Activated CD4-positive, CD25-positive, alpha-beta regulatory T cell treated with anti-CD3 and anti-CD28 coated beads, Interleukin-2, amount 50 U/mL, for 16 hours (primary cell): Measurements from ENCODE around the gene TRIM34.
"Not testable (repeated sequence)": the region's sequence is repeated elsewhere in the genome, so short reads cannot be mapped to it uniquely, and the experiment has no call there.

Experiments used
- DNase-seq: peaks from one replicate; pipeline ENCODE4 v3.0.0-alpha.2; 2020; ENCODE audit warnings: low read depth, low spot score

Gene TRIM34, protein sequence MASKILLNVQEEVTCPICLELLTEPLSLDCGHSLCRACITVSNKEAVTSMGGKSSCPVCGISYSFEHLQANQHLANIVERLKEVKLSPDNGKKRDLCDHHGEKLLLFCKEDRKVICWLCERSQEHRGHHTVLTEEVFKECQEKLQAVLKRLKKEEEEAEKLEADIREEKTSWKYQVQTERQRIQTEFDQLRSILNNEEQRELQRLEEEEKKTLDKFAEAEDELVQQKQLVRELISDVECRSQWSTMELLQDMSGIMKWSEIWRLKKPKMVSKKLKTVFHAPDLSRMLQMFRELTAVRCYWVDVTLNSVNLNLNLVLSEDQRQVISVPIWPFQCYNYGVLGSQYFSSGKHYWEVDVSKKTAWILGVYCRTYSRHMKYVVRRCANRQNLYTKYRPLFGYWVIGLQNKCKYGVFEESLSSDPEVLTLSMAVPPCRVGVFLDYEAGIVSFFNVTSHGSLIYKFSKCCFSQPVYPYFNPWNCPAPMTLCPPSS

DNA sequence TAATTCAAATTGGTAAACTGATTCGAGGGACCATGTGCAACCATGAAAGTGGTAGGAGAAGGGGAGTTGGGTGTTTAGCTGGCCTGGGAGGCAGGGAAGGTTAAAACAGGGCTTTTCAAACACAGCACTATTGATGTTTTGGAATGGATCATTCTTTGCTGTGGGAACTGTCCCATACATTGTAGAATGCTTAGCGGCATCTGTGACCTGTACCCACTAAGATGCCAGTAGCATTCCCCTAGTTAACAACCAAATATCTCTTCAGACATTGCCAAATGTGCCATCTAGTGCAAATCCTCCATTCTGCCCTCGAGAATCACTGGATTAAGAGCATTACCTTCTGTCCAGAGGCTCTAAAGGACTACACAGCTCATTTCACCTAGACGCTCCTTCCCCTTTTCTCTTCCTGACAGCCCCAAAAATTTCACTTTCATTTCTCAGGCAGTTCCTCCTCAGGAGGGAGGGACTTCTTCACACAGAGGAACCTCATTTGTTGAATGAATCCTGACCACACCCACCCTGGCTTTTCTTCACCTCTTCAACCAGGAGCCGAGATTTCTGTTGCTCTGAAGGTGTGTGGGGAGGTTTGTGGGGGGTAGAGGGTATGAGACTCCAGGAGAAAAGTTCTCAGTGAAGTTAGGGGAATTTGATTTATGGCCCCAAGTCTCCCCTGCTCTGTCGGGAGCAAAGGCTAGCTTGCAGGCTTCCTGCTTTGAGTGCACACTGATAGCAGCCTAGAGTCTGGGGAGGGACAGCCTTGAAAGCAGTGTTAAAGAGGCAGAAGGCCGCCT, at the start of gene TRIM34:
TRIM34 (plus strand) TSS at position 513 of the 791 bp plus-strand sequence. CDS start 7,331 bp downstream, outside the sequence.
- DNase-seq, result peak; percentile 44

DNA sequence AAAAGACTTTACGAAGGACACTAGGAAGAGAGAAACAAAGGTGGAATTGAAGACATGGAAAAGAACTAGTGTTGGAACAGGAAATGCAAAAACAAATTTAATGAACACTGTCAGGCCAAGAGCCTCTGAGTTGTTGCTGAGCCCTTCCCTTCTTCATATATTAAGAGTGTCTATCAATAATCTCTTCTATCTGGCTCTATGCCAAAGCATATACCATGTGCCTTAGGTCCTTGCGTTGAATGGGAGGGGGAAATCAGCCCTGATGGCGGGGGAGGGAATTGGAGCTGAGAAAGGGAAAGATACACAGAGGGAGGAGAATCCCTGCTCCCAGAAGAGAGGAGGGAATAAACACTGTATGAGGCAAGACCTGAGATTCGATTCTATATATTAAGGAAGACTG, 49.6 kb upstream of the TRIM34 start:
- DNase-seq, result no peak

DNA sequence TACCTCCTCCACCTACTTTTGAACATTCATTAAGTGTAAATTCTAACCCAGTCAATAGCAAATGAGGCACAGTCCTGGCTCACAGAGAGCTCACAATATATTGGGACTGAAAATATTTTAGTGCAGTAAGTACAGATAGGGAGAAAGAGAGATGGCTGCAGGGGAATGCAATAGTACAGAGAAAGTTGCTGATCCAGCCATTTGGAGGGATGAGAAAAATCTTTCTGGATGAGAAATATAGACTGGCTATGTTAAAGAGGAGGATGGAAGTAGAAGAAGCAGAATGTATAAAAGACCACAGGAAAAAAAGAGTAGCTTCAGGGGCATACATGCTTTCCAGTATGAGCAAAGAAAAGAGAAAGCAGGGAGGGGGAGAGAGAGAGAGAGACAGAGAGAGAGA, 47.7 kb upstream of the TRIM34 start:
- no peak for DNase-seq

DNA sequence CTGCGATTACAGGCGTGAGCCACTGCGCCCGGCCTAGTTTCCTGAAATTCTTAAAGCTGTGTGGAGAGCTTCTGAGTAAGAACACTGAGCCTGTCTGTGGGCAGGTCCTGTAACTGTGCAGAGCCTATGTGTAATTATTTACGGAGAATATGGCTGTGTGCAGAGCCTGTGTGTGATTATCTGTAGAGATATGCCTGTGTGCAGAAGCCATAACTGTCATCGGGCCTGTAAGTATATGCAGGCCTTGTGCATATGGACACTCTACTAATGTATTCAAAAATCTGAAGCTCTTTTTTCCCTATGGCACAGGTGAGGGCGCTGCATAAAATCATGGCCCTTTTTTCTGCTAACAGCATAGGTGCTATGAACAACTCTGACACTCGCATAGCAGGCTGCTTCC, 44.2 kb upstream of the TRIM34 start, which contains the start of gene OR52B6:
OR52B6 (plus strand) TSS at position 301 of the 400 bp plus-strand sequence; CDS start at position 301, 0 bp downstream.
- DNase-seq, result no peak

DNA sequence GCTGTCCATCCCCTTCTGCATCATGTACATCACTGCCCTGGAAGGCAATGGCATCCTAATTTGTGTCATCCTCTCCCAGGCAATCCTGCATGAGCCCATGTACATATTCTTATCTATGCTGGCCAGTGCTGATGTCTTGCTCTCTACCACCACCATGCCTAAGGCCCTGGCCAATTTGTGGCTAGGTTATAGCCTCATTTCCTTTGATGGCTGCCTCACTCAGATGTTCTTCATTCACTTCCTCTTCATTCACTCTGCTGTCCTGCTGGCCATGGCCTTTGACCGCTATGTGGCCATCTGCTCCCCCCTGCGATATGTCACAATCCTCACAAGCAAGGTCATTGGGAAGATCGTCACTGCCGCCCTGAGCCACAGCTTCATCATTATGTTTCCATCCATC, 43.8 kb upstream of the TRIM34 start:
- DNase-seq, result no peak

DNA sequence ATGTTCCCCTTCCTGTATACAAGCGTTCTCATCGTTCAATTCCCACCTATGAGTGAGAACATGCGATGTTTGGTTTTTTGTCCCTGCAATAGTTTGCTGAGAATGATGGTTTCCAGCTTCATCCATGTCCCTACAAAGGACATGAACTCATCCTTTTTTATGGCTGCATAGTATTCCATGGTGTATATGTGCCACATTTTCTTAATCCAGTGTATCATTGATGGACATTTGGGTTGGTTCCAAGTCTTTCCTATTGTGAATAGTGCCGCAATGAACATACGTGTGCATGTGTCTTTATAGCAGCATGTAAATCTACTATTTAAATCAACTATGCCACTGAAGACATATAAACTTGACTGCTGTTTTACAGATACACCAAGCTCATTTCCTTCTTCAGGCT, 40.3 kb upstream of the TRIM34 start:
- DNase-seq, result not testable (repeated sequence)

DNA sequence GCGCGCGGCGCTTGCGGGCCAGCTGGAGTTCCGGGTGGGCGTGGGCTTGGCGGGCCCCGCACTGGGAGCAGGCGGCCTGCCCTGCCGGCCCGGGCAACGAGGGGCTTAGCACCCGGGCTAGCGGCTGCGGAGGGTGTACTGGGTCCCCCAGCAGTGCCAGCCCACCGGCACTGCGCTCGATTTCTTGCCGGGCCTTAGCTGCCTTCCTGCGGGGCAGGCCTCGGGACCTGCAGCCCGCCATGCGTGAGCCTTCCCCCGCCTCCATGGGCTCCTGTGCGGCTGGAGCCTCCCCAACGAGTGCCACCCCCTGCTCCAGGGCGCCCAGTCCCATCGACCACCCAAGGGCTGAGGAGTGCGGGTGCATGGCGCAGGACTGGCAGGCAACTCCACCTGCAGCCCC, 34.9 kb upstream of the TRIM34 start:
- not testable (repeated sequence) for DNase-seq

DNA sequence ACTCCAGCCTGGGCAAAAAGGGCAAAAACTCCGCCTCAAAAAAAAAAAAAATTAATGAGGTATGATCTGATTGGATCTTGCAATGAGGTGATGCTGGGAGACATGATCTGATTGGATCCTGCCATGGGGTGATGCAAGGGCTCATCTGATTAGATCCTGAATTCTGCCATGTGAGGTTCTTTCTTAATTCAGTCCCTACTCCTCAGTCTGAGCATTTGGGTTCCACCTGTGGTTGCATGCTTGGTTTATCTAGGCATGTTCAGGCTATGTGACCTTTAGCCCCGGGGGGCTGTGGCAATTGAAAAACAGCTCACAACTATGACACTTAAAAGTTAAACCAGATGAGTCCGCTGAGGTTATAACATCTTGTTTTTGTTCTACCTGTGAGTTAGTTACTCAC, 33.2 kb upstream of the TRIM34 start:
- DNase-seq, result no peak

DNA sequence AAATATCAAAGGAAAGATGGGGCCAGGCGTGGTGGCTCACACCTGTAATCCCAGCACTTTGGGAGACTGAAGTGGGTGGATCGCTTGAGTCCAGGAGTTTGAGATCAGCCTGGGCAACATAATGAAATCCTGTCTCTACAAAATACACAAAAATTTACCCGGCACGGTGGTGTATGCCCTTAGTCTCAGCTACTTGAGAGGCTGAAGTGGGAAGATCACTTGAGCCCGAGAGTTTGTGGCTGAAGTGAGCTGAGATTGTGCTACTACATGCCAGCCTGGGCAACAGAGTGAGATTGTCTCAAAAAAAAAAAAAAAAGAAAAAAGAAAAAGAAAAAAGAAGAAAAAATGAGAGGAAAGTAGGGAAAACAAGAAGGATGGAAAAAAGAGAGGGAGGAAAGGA, 32.2 kb upstream of the TRIM34 start:
- no peak for DNase-seq

DNA sequence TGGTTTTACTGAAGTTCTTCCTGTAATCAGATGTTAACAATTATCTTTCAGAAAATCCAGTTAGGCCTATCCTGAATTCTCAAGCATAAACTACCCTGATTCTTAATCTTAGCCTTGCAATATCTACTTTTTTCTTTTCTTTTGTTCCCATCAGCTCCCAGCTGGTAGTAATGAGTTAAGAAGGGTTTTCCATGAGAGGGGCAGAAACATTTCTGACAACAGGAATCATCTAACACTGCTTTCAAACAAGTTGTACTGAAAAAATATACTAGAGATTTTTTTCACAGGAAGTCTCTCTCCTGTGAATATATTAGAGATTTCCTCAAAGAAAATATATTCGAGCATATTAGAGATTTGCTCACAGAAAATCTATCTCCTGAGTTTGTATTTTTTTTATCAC, 31.7 kb upstream of the TRIM34 start:
- DNase-seq, result no peak

DNA sequence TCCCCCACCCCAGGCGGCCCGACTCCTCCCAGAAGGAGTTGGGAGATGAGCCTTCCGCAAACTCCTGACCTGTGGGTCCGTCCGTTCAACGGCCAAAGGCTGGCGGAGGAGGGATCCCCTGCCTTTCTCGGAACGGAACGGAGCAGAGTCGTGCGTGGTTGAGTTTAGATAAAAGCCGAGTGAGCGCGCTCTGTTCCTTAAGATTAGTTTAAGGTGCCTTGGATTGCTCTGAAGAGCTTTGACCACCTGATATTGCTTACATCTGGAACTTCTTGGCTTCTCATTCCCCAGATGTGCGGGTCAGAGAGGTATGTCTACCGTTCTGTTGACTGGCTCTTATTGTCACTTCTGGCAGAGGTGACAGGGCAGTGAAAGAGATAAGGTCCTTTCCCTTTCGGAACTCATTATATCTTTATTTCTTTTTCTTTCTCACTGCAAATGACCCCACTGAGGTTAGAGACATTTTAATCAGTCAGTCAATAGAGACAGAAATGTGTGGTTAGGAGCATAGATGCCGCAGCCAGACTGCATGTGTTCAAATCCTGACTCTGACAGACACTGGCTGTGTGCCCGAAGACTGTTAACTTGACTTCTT, 28.1 kb upstream of the TRIM34 start, which contains the start of gene TRIM6:
TRIM6 (plus strand) TSS at position 31 of the 595 bp plus-strand sequence; CDS start at position 292, 261 bp downstream.
- no peak for DNase-seq

DNA sequence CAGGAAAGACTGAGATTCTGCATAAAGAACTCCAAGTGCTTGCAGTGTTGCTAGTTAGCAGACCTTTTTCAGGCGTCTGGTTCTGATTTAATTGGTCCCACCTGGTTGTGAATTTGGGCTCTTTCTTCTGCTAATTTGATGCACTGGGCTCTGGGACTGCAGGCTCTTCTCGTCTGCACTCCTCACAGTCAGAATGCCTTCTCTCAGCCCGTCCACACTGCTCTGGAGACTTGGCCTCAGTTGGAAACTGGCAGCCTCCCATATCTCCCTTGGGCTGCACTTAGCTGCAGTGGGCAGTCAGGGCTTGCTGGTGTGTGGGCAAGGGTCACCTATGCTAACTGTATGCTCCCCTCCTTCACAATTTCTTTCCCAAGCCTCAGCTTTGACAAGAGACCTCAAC, 26.8 kb upstream of the TRIM34 start:
- DNase-seq, result no peak

DNA sequence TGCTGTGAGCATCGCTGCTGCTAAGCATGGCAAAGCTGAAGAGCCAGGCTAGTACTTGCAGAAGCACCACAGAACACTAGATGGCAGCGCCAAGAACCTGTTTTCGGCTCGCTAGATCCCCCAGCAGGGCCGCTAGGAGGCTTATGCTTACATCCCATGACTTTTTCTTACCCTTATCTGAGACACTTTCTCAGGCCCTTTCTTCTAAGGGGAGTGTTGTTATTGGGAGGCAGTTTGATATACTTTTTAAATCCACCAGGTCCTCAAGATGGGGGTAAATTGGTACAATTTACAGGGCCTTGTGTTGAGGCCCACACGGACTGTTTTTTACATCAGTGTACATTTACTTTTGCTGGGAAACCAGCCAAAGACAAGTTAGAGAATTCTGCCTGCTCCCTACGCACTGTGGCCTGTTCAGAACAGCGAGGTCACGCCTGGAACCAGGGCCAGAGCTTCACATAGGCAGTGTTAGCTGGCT, 24.4 kb upstream of the TRIM34 start:
- peak; percentile 23 for DNase-seq

DNA sequence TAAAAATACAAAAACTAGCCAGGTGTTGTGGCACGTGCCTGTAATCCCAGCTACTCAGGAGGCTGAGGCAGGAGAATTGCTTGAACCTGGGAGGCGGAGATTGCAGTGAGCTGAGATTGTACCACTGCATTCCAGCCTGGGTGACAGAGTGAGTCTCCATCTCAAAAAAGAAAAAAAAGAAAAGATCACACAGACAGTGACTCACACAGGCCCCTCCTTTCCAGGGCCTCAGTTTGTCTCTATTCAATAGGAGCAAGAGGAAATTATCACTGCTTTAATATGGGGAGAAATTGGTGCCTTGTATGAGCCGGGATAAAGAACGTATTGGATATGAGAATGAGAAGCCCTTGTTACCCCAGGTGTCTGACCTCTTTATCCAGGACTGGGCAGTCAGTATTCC, 22.0 kb upstream of the TRIM34 start:
- DNase-seq, result not testable (repeated sequence)

DNA sequence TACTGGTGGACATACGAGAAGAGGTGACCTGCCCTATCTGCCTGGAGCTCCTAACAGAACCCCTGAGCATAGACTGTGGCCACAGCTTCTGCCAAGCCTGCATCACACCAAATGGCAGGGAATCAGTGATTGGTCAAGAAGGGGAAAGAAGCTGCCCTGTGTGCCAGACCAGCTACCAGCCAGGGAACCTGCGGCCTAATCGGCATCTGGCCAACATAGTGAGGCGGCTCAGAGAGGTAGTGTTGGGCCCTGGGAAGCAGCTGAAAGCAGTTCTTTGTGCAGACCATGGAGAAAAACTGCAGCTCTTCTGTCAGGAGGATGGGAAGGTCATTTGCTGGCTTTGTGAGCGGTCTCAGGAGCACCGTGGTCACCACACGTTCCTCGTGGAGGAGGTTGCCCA, 21.5 kb upstream of the TRIM34 start:
- DNase-seq, result no peak

DNA sequence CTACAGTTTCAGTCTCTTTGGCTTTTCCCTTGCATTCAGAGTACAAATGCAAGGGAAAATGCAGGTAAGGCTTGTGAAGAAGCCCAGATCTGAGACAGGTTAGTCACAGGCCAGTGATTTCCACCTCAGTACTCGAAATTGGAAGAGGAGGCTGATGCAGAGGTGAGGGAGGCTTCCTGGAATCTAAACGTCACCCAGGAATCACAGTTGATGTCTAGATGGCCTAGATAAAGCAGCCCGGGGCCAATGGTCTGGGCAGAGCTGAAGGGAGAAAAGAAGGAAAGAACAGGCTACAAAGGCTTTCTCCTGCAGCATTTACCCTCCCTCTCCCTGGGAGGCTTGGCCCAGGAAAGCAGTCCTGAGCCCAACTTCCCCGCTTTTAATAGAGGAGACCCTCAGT, 19.9 kb upstream of the TRIM34 start:
- DNase-seq, result no peak

DNA sequence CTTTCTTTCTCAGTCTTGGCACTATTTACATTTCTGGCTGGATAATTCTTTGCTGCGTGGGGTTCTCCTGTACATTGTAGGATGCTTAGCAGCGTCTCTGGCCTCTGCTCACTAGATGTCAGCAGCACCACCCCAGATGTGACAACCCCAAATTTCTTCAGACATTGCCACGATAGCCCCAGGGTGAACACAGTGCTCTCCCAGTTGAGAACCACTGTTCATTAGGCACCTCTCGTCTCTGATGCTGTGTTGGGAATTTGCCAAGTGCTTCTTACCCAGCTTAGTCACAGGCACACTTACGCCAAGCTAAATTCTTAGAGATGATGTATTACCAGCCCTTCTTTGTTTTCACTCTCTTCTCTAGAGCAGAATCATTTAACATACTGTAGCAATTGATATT, 19.0 kb upstream of the TRIM34 start:
- DNase-seq, result no peak

DNA sequence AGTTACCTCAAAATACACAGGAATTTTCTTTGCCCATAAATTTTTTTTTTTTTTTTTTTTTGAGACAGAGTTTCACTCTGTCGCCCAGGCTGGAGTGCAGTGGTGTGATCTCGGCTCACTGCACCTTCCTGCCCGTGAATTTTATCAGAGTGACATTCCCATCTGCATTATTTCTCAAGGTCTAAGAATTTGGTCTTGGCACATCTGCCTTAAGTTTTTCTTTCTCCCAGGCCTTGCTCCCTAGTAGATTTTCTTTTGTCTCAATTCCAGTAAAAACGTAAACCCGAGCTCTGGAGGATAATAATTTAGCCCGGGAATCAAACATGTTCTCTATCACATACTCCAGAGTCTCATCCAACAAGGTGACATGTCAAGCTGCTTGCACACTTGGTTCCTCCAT, 16.0 kb upstream of the TRIM34 start:
- DNase-seq, result no peak

DNA sequence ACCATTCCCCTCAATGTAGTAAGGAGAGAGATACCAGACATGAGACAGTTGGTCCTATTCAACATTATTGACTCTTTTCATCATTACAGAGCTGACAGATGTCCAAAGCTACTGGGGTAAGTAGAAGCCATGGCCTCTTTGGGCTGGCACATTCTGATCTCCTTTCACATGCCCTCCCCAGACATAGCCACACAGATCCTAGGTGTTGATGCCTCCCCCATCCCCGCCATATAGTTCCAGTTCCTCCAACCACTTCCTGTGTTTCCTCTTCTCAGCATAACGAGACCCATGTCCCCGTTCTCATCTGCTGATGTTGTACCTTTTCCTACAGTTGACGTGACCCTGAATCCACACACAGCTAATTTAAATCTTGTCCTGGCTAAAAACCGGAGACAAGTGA, 14.4 kb upstream of the TRIM34 start:
- DNase-seq, result no peak

DNA sequence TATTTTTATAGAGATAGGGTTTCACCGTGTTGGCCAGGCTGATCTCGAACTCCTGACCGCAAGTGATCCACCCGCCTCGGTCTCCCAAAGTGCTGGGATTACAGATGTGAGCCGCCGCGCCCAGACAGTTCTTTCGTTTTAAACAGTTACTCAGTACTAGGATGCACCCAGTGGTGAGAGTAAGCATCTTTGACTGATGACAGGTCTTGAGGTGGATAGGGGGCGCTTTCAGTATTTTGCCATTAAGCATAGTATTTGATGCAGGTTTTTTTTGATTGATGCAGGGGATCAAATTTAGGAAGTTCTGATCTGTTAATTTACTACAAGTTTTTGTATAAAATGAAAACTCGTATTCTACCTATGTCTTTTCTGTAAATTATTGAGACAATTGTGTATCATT, 13.2 kb upstream of the TRIM34 start:
- no peak for DNase-seq

DNA sequence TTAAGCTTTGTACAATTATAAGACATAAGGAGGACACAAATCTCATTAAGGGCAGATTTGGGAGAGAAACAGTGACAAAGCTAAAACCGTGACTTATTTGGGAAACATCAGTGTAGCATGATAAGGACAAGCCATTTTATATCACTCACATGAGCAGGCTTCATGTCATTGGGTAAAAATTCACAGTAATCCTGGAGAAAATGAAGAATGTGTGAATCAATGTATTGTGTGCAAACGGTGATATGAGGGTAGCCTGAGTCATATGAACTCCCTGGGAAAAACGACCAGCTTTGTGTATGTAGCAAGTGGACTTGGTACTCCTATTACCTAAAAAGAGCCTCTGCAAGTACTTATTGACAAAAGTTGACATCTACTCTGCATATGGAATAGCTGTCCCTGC, 6.0 kb upstream of the TRIM34 start:
- no peak for DNase-seq
